Sciatic nerve (tissue), 2 donors: Measurements from ENCODE around the gene CARHSP1. TPM values are rescaled to one million over a fixed set of nuclear protein-coding genes. Genes with fewer than 3 reads are reported as not detected.
"Not testable (repeated sequence)": the region's sequence is repeated elsewhere in the genome, so short reads cannot be mapped to it uniquely, and the experiment has no call there.

Experiments
- ATAC-seq: fragments of 200-7000 bp; cut with Tn5 transposase; one replicate; pipeline ENCODE4 v1.9.1; 2020; ENCODE audit warnings: mild to moderate bottlenecking, moderate library complexity
- DNase-seq: peaks from one replicate; pipeline ENCODE4 v3.0.0-alpha.2; 2020; ENCODE audit warnings: low spot score
- intact Hi-C: fragments of 100-400 bp; cut with DNase I; formaldehyde crosslinking; loops from one replicate; pipeline ENCODE4 v1.14.2; 2022
- total RNA-seq: library from RNA; stranded (reverse); fragmentation: NEBNext Ultra II Directional; extraction: Animal tissue kit (Norgen Biotek cat#: 25700); gene quantifications from one replicate; pipeline ENCODE4 v1.2.1, GENCODE V29; 2021
- donor health status: DM: no; HTN: no; CAD: no.
- donor health status: DM: no; HTN: no; CAD: no.

The CARHSP1 gene
- total RNA-seq, result 118 TPM

DNA sequence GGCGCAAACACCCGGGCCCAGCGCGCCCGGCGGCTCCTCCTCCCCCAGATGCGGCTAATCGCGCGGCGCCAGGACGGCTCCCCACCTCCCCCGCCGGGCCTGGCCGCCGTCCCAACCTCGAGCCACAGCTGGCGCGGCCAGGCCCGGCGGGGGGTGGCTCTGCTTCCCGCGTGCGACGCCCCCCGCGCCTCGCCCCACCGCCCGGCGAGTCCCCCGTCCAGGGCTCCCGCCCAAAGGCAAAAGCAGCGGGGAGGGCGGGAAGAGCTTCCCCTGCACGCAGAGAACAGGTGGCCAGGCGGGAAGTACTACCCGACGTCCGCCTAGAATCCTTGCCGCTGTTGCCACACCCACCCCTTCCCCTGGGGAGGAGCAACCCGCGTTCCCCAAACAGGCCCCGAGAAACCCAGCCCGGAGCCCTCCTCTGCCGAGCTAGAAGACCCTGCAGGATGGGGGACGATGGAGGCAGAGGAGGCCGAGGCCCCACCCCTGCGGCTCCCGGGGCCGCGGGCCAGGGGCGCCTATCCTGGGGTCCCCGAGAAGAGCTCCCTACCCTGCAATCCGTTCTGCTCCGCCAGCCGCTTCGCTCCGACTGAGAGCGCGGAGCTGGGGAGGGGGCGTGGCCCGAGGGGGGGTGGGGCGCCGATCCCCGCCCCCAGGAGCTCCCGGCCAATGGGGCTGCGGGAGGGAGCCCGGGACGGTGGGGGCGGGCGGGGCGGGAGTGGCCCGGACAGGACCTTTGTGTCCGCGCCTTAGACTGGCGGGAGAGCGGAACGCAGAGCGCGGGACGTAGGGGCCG, at the start of gene CARHSP1:
TSS of gene CARHSP1 (minus strand) at position 591 of the 796 bp plus-strand sequence. CDS start 9,678 bp downstream, outside the sequence.
- ATAC-seq (peak; percentile 90), DNase-seq (peak; percentile 94)
- intact Hi-C loops, result loop anchor here (10.0 kb wide), 1 partner anchor 1756 kb away; no protein-coding TSS in a partner anchor

DNA sequence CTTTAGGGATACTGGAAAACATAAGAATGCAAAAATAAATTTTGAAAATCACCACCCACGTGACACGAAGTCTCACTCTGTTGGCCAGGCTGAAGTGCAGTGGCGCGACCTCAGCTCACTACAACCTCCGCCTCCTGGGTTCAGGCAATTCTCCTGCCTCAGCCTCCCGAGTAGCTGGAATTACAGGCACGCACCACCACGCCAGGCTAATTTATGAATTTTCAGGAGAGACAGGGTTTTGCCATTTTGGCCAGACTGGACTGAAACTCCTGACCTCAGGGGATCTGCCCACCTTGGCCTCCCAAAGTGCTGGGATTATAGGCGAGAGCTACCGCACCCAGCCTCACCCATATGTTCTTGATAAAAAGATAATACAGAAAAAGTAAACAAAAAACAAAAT, 48.5 kb upstream of the CARHSP1 start:
- intact Hi-C loops, DNase-seq, ATAC-seq: not testable (repeated sequence)

DNA sequence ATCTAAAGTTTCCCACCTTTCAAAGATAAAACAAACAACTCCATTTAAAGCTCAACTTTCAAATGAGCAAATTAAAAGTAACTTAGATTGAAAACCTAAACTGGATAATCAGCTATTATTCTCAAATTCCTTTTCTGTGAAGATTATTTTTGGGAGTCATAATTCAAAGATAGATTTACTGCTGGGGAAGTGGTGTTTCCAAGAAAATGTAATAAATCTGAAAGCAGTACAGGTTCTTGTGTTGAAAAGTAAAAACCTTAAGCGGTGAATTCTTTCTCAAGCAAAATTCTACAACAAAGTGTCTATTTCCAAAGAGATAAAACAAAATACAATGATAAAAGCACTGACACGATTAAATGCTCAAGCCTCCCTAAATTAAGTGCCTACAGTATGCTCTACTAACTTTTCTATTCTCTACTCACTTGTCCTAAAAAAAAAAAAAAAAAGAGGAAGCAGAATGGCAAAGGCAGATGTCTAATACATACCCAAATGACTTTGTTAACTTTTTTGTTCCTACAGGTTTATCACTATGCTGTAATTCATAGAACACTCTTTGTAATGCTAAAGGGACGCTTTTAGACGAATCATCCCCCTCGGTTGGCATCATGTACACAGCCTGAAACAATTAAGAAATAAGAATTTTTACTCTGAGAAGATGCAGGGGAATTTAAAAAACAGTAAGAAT, 47.9 kb upstream of the CARHSP1 start:
- ATAC-seq, result no peak
- intact Hi-C loops, result no loop called here

DNA sequence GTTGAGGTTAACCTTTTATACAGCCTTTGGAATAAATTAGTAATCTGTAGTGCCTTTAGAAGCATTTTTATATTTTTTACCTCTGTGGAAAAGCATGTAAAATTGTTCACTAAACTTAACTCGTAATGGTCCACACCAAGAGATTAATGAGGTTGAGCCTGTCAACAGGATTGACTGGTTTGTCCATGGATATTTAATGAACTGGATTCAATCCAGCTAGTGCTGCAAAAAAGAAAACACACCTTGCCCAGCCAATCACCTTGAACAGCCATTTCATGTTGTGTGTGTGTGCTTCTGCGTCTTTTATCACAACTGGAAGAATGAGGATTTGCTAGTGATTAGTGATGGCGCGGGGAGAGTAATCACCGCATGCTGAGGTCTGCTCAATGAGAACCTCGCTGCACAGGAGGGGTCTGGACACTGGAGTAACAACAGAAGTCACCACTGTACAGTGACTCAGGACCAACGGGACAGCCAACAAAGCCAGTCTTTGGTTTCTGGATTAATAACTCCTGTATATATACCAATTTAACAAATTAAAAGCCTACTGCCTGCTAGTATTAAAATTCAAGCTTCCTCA, 47.0 kb upstream of the CARHSP1 start:
- no peak for ATAC-seq
- DNase-seq, result no peak
- intact Hi-C loops, result no loop called here

More for the DNA sequence above, 47.9 kb upstream of the CARHSP1 start:
- no peak for DNase-seq

DNA sequence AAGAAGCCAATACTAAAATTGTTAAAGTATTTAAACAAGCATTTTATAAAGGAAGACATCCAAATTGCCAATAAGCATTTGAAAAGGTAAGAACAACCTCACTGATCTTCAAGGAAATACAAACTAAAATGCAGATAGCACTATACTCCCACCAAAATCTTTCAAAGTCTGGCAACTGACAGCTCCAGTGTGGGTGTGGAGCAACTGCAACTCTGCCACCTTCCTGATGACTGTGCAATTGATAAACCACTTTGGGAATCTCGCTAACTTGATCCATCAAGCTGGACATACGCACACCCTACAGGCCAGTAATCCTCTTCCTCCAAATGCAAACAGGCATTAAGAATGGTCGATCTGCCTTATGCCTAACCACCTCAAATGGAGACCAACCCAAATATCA, 45.3 kb upstream of the CARHSP1 start:
- intact Hi-C loops, result no loop called here
- DNase-seq (no peak), ATAC-seq (no peak)

DNA sequence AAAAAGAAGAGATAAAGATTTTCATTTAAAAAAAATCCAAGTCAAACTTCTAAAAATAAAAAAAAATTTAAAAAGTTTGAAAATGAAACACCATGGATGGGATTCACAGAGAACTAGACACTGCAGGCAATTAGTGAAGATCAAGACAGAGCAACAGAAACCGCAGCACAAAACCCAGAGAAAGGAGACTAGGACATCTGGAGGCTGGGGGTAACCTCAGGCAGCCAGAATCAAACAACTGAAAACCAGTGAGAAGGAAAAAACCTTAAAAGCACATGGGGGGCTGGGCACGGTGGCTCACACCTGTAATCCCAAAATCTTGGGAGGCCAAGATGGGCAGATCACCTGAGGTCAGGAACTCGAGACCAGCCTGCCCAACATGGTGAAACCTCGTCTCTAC, 44.0 kb upstream of the CARHSP1 start:
- intact Hi-C loops, result no loop called here
- DNase-seq, result no peak
- ATAC-seq, result no peak

DNA sequence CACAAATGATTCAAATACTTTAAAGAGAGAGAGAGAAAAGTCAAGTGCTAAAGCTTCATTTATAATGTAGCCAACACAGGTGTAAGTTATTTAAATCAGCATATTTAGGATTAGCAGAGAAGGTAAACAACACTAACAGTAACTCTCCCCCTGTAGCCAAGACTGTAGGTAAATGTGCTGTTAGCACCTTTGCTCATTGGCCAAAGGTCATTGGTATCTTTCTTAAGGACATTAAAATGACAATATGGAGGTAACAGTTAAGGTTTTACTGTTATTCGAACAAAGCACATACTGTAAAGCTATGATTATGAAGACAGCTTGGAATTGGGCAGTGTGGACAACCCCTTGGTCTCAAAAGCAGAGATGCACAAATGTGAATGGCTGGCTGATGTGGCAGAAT, 42.0 kb upstream of the CARHSP1 start:
- DNase-seq, result no peak
- intact Hi-C loops, result no loop called here
- ATAC-seq, result no peak

DNA sequence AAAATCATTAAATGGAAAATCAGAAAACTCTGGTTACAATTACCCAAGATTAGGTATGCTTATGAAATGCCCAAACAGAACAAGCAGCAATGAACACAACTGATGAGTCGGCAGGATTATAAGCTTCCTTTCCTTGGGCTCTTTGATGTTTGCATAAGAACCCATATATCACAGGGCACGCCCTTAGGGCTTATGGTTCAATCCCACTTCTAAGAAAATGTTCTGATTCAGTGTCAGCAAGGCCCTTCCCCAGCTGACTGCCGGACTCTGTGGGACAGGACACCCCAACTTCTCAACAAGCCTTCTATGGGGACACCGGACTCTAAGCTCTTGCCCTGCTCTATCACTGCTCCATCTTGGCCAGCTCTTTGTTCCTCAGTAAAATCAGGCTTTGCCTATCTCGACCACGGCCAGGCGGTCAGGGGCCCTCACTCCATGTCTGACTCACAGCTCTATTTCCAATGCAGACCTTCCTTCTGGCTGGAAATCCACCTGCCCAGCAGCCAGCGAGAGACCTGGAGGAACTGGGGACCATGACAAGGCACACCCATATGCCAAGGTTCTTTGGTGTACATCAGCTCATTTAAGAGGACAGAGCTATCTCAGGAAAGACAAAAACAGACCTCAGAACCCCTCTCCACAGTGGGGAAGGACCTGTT, 40.1 kb upstream of the CARHSP1 start:
- no peak for ATAC-seq
- DNase-seq, result no peak
- intact Hi-C loops, result loop anchor here (10.0 kb wide), 1 partner anchor 1274 kb away; no protein-coding TSS in a partner anchor

DNA sequence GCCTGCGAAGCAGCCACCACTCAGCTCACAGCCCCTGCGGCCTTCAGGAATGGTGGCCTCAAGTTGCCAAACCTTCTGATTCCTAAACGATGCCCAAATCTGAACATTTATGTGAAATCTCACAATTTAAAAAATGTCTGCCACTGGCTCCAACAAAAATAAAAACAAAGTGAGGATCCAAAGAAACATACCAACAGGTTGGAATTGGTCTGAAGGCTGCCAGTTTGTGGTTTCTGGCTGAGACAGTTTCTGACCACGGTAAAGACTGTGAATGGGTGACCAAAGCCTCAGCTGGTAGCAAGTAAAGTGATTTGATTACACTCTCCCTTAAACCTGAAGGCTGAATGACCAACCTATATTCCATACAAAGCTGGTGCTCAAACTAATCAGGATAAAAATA, 38.3 kb upstream of the CARHSP1 start:
- intact Hi-C loops, result loop anchor here (10.0 kb wide), 1 partner anchor 1272 kb away; no protein-coding TSS in a partner anchor
- DNase-seq, result no peak
- no peak for ATAC-seq

DNA sequence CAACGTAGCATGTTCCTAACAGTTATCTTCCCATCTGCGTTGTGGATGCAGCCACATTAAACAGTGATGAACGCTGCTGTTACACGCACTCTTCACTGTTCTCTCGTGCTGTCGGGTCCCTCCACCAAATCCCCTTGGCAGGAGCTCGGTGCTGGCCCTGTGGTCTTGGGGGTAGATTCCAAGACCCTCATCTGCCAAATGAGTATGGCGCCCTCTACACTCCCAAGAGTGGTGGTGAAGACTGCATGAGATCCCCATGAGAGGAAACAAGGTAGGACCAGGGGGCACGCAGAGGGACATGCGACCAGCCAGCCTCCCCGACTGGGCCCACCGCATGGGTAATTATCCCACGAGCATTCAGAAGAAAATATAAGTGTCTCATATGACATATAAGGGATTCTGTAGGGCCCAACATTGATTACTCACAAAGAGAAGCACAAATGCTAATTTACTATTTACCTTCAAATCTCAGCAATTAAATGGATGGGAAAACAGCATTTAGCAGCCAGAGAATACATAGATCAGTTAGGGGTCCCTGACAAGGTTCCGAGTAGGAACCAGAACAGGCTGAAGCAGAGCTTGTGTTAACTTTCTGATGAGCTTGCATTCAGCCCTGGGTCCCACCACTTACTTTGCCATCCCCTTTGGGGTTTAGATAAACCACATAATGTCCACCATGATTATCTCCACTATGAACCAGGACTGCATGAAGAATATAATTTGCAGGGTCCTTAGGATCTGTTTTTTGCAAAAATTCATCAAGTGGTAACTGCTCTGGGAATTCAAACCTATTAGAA, 37.2 kb upstream of the CARHSP1 start:
- ATAC-seq, result no peak
- DNase-seq, result no peak
- intact Hi-C loops, result loop anchor here (10.0 kb wide), 1 partner anchor 1271 kb away; no protein-coding TSS in a partner anchor

DNA sequence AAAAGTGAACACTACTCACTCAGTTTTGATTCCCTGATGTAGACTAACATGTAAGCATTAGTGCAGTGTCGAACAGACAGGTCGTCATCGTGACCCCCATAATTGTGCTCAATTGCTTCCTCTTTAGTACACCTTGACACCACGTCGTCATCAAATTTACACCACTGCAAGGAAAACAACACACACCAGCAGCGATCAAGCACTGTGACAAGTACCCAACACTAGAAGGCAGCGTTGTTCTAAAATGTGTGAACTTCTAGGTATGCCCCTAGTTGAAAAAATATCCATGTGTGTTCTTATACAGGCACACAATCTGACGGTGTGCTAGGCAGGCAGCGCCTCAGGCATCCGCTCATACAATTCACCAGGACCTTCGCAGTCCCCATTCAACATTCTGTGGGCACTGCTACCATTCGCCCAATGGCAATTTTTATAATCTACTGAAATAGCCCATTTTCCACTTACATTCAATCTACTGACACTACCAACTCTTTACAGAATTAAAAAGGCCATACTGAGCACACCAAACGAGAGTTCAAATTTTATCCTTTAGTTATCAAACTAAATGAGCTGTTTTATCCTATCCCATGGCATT, 36.5 kb upstream of the CARHSP1 start:
- DNase-seq (no peak), ATAC-seq (peak; percentile 20)
- intact Hi-C loops, result loop anchor here (10.0 kb wide), 1 partner anchor 1270 kb away; no protein-coding TSS in a partner anchor

DNA sequence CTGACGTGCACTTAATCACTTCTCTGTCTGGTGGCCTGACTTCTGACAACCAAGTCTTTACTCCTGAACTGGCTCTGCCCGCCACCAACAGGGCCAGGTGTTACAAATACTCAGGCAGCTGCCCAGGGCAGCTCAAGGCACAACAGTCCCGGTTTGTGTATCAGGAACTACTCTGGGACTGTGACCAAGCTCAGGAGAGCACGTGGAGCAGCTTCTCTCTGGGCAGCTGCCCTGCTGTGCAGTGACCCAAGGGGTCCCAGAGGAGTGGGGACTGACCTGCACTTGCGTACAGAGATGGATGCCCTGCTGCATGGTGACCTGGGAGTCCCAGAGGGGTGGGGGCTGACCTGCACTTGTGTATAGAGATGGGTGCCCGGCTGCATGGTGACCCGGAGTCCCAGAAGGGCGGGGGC, 35.2 kb upstream of the CARHSP1 start:
- ATAC-seq (no peak), DNase-seq (peak; percentile 47)
- intact Hi-C loops, result loop anchor here (10.0 kb wide), 1 partner anchor 1269 kb away; no protein-coding TSS in a partner anchor

DNA sequence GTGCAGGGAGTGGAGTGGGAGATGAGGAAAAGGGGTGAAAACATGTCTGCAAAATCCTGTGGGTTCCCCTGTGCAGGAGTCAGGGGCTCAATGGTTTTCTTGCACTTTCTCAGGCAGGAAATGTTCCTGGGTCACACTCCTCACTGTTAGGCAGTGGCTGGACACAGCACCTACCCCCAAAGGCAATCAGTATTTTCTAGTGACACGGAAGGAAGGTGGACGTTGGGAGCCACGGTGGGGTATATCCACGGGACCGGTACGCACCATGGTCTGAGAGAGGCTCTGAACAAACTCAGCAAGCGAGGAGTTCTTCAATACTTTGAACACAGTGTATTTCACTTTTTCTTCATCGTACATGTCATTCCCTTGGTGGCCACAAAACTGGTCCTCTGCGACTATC, 34.2 kb upstream of the CARHSP1 start:
- ATAC-seq (no peak), DNase-seq (peak; percentile 32)
- intact Hi-C loops, result loop anchor here (10.0 kb wide), 1 partner anchor 1268 kb away; no protein-coding TSS in a partner anchor

DNA sequence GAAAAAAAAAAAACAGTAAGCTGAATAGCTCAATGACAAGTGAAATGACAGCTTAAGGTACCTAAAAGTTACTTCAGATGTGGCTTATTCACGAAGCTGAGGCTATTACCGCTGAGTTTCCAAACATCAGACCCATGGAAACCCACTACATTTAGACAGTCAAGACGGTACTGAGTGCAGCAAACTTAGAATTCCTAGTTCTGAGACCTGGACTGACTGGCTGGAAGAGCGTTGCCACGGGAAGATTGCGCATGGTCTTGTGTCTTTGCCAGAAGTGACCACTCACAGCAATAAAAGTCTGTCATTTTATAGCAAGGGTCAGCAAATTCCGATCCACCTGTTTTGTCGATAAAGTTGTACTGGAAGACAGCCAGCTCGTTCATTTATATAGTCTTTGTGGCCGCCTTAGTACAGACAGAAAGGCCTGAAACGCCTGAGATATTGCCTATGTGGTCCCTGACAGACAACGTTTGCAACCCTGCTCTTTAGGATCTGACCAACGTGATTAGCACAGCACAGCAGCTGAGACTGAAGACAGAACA, 32.6 kb upstream of the CARHSP1 start:
- intact Hi-C loops, result loop anchor here (10.0 kb wide), 1 partner anchor 1267 kb away; no protein-coding TSS in a partner anchor
- ATAC-seq (no peak), DNase-seq (peak; percentile 10)

DNA sequence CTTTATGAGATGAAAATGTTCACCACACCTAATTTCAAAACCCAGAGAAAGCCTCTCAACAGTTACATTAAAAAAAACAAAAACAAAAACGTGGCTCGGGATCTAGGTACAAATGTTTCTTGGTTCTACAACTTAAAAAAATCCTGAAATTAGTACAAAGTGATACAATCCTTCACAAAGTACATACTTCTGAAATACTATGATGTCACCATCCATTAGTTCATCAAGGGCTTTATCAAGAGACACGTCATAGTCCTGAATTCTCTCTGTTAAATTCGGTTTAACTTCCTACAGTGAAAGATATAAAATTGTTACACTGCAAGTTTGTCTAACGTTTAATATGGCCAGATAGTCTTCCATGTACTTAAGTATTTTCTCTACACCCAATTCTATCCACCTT, 31.5 kb upstream of the CARHSP1 start:
- DNase-seq (no peak), ATAC-seq (no peak)
- intact Hi-C loops, result loop anchor here (10.0 kb wide), 1 partner anchor 1266 kb away; no protein-coding TSS in a partner anchor

DNA sequence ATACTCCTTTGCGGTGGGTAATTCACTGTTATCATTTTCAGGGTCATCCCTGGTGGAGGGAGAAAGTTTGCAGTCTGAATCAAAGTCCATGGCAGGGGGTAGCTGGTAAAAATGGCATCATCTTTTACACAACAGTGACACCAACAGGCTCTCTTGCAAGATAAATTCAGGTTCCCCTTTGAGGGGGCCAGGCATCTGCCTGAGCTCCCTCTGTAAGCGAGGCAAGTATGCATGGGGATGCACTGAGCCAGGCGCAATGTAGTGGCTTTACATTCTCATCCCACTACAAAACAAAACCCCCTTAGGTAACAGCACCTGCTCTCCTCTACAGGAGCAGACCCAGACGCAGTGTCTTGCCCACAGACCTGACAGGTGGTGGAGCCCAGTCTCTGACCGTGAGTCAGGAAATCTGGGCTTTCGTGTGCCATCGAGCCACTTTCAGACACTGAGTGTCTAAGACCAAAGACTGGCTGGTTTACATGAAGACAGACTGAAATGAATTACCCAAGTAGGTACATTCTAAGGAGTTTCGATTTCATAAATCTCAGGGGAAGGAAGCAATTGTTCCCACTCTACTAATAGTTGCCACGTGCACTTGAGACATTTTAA, 31.0 kb upstream of the CARHSP1 start:
- ATAC-seq, result no peak
- DNase-seq, result peak; percentile 15
- intact Hi-C loops, result loop anchor here (10.0 kb wide), 1 partner anchor 1265 kb away; no protein-coding TSS in a partner anchor
